DND-41 (cell line): ENCODE data around the gene CFAP20DC.

ENCODE experiments used
- CTCF ChIP-seq: IDR thresholded peaks from 2 replicates; pipeline ENCODE4 v1.5.1; 2012; ENCODE audit warnings: borderline replicate concordance, low read length, moderate library complexity, mild to moderate bottlenecking; ENCODE audit not compliant: poor library complexity, severe bottlenecking; ENCODE audit errors: extremely low read depth
- EZH2 ChIP-seq: IDR thresholded peaks from 3 replicates; pipeline ENCODE4 v1.6.1; 2012; ENCODE audit warnings: borderline replicate concordance, low read depth, mild to moderate bottlenecking, moderate library complexity, low read length, inconsistent platforms; ENCODE audit not compliant: severe bottlenecking

- no peak for TF ChIP-seq CTCF
- TF ChIP-seq EZH2 = no peak
Measured at GRCh38 chr3:58784425-58784824, 265.4 kb downstream of the CFAP20DC start.
